GM12874 (cell line): ENCODE results near the gene FAM136A.

Source experiments
- TF ChIP-seq, protein P1 (sequence below): IDR thresholded peaks from 2 replicates; pipeline ENCODE4 v1.5.1; 2011; ENCODE audit warnings: low read depth, mild to moderate bottlenecking, control low read depth, low read length, moderate library complexity; ENCODE audit not compliant: insufficient read depth

The FAM136A gene

DNA sequence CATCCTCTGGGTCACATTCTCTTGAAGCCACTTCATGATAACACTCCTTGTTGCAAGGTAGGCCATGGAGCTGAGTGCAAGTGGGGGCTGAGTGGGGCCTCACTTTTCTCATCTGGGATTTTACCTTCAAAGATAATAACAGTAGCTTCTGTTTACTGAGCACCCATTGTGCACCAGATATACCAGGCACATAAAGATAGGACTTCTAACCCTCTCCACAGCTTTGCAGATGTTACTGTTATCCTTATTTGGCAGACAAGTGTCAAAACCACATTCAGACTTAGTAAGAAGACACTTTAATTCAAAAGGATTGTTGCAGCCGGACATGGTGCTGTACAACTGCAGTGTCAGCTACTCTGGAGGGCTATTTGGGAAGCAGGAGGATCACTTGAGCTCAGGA lies 12.8 kb upstream of the FAM136A start:
- TF ChIP-seq, protein P1, sequence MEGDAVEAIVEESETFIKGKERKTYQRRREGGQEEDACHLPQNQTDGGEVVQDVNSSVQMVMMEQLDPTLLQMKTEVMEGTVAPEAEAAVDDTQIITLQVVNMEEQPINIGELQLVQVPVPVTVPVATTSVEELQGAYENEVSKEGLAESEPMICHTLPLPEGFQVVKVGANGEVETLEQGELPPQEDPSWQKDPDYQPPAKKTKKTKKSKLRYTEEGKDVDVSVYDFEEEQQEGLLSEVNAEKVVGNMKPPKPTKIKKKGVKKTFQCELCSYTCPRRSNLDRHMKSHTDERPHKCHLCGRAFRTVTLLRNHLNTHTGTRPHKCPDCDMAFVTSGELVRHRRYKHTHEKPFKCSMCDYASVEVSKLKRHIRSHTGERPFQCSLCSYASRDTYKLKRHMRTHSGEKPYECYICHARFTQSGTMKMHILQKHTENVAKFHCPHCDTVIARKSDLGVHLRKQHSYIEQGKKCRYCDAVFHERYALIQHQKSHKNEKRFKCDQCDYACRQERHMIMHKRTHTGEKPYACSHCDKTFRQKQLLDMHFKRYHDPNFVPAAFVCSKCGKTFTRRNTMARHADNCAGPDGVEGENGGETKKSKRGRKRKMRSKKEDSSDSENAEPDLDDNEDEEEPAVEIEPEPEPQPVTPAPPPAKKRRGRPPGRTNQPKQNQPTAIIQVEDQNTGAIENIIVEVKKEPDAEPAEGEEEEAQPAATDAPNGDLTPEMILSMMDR = no peak

DNA sequence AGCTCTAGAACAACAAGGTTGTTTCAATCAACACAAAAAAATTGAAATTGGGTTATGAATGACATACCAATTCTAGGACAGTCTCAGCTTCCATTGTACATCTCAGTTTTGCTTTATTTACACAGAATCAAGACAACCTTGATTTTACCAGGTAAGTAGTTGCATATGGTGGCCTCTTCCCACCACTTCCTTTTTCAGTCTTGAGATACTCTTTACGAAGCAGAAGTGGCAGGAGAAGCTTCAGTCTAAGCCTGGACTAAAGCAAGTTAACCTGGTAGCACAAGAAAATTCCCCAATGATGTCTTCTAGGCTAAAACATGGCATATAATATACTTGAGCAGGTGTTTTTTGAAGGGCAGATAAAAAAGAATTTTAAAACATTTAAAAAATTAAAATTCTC lies 10.7 kb upstream of the FAM136A start:
- TF ChIP-seq, protein P1 = no peak

DNA sequence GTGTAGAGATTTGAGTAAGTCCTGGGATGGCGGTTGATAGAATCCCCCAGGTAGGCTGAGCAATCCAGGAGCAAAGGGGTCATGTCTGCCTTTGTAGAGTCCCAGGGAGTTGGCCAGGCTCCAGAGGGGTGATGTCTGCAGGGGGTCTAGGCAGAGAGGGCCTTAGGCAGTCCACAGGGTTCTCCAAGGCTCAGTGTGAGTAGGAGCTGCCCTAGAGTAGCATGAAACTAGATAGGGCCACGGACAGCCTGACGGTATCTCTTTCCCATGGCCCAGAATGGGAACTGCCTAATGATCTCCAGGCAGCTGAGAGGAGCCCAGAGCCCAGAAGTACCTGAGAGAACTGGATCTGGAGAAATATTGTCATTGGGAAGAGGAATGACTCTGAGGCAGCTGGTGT lies 9.0 kb upstream of the FAM136A start:
- TF ChIP-seq, protein P1 = no peak

DNA sequence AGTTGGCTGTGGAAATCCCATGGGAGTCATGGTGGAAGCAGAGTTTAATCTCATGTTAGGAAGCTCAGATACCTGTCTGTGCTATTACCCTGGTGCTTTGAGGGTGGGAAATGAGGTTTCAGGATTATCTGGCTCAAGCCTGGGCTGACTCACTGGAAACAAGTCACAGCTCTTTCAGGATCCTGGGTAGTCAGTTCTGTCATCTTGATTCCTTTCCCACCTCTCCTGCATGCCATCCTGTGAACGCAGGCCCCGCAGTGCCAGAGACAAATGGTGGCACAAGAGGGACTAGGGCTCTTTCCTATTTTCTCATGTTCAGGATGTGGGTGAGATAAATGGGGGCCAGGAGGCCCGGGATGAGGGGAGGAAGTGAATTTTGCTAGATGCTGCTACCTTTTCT lies 3.7 kb upstream of the FAM136A start:
- TF ChIP-seq, protein P1 = no peak

DNA sequence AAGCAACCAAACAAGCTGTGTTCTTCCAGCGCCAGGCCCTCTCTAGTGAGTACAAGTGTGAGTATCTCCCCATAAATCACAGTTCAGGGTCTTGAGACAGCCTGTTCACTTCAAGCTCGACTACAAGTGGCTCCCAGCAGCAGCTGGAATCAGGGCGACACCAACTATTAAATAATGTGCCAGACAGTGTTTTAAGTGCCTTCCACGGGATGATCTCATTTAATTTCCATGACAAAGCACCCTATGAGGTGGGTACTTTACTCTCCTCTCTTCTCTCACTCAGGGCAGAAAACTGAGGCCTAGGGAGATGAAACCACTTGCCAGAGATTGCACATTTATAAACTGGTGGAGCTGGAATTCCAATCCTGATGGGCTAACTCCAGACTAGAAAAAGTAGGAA lies 2.6 kb upstream of the FAM136A start:
- TF ChIP-seq, protein P1 = no peak

DNA sequence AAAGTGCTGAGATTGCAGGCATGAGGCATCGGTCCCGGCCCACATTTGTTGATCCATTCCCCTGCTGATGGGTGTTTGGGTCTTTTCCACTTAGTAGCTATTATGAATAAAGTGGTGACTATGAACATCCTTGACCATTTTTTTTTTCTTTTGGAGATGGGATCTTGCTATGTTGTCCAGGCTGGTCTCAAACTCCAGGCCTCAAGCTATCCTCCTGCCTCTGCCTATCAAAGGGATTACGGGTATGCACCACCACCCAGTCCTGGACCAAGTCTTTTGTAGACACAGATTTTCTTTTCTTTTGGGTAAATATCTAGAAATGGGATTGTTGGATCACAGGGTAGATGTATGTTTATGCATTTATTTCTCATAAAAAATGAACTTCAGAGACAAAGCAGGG lies 1.3 kb upstream of the FAM136A start:
- TF ChIP-seq, protein P1 = no peak

DNA sequence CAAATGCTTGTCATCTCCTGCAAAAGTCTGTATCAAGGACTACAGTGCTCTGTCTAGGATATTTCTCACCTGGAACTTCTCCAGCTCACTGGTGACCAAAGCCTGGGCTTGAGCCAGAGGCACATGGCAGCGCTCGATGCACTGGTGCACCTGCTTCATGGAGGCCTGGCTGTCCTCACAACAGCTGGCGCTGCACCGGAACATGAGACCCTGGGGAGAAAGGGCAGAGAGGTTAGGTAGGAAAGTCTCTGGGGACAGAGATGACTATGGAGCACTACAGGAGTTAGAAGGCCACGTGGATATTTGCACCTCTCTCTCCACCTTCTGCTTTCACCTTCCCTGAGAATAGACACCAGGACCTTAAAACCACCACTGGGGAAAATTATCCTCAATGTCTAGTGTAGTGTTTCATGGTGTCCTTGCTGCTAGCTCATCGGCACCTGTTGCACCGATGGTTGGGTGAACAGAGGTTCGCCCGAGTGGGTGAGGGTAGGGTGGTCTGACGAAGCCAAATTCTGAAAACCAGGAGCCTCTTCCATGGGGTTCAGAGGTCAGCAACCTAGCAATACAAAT lies 1.0 kb downstream of the FAM136A start:
- TF ChIP-seq, protein P1 = no peak
